Measurements from ENCODE around the gene BNC2.
"Not testable (repeated sequence)": the region's sequence is repeated elsewhere in the genome, so short reads cannot be mapped to it uniquely, and the experiment has no call there.

Gene BNC2

GRCh38 chr9:16870596-16871335 is at the start of gene BNC2:
TSS of gene BNC2 (minus strand) at chr9:16870670. CDS start at chr9:16870648, 22 bp downstream.
- DNase-seq (ENCODE audit: low spot score), result no peak

GRCh38 chr9:16918920-16919319 is 48.5 kb upstream of the BNC2 start:
- no peak for DNase-seq (ENCODE audit: low spot score)

- no peak for DNase-seq (ENCODE audit: low spot score)
Observed at GRCh38 chr9:16915126-16915831, 44.8 kb upstream of the BNC2 start.

GRCh38 chr9:16912197-16912596 is 41.7 kb upstream of the BNC2 start:
- no peak for DNase-seq (ENCODE audit: low spot score)

GRCh38 chr9:16908206-16908605 is 37.7 kb upstream of the BNC2 start:
- not testable (repeated sequence) for DNase-seq (ENCODE audit: low spot score)

- no peak for DNase-seq (ENCODE audit: low spot score)
Observed at GRCh38 chr9:16904655-16905054, 34.2 kb upstream of the BNC2 start.

- no peak for DNase-seq (ENCODE audit: low spot score)
Observed at GRCh38 chr9:16901590-16901989, 31.1 kb upstream of the BNC2 start.

GRCh38 chr9:16899606-16900005 is 29.1 kb upstream of the BNC2 start:
- DNase-seq (ENCODE audit: low spot score), result no peak

- DNase-seq (ENCODE audit: low spot score), result no peak
Observed at GRCh38 chr9:16898464-16898863, 28.0 kb upstream of the BNC2 start.

- no peak for DNase-seq (ENCODE audit: low spot score)
Observed at GRCh38 chr9:16888594-16888993, 18.1 kb upstream of the BNC2 start.

GRCh38 chr9:16885931-16886330 is 15.5 kb upstream of the BNC2 start:
- no peak for DNase-seq (ENCODE audit: low spot score)

- DNase-seq (ENCODE audit: low spot score), result no peak
Observed at GRCh38 chr9:16884952-16885513, 14.6 kb upstream of the BNC2 start.

GRCh38 chr9:16884373-16884772 is 13.9 kb upstream of the BNC2 start:
- no peak for DNase-seq (ENCODE audit: low spot score)

GRCh38 chr9:16883586-16883985 is 13.1 kb upstream of the BNC2 start:
- no peak for DNase-seq (ENCODE audit: low spot score)

- DNase-seq (ENCODE audit: low spot score), result not testable (repeated sequence)
Observed at GRCh38 chr9:16882440-16882839, 12.0 kb upstream of the BNC2 start.

GRCh38 chr9:16879416-16879815 is 8.9 kb upstream of the BNC2 start:
- no peak for DNase-seq (ENCODE audit: low spot score)

GRCh38 chr9:16877256-16877655 is 6.8 kb upstream of the BNC2 start:
- DNase-seq (ENCODE audit: low spot score), result no peak

GRCh38 chr9:16873126-16873802 is 2.8 kb upstream of the BNC2 start:
- DNase-seq (ENCODE audit: low spot score), result no peak

GRCh38 chr9:16871336-16872151 is 1.1 kb upstream of the BNC2 start:
- DNase-seq (ENCODE audit: low spot score), result no peak

GRCh38 chr9:16869882-16870595 is 431 bp downstream of the BNC2 start:
- no peak for DNase-seq (ENCODE audit: low spot score)

All from LoVo (cell line).